Measurements from ENCODE around the gene ITPK1.
"Not testable (repeated sequence)": the region's sequence is repeated elsewhere in the genome, so short reads cannot be mapped to it uniquely, and the experiment has no call there.

ITPK1 gene

DNA sequence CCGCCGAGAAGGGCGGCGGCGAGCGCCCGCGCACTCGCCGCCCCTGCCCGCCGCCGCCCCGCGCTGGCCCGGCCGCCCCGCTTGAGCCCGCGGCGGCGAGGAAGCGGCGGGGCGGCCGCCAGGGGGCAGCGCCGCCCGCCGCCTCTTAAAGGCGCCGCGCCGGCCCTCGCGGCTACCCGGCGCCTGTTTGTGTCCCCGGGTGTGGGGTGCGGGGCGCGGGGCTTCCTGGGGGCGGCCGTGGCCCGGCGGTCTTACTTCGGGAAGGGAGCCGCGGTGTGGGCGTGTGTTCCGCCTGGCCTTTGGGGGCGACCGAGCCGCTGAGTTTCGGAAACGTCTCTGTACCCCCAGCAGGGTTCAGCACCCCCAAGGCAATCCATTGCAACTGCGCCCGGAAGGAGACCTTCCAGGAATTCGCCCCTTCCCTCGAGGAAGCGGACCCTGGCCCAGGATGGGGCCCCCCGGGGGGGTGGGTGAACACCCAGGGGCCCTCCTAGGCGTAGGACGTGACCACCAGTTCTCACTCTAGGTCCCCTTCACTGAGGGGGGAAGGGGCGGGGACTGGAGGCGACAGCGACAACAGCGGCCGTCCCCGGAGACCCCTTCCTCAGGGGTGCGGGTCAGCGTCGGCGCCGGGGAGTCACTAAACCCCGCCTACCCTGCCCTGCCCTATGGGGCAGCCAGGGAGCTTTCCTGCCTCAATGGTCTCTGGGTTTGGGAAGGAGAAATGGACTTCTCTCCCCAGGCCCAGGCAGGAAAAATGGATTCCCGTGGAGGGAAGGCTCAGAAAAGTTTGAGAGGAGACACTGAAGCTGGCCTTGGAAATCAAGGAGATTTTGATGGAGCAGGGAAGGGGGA is at the start of gene ITPK1:
ITPK1 (minus strand) TSS at position 105 of the 855 bp plus-strand sequence. CDS start 762 bp downstream, outside the sequence.
- peak; percentile 21 to 35 for DNase-seq (ENCODE audit: low read depth in 1 of 2, low spot score in 1 of 2)

DNA sequence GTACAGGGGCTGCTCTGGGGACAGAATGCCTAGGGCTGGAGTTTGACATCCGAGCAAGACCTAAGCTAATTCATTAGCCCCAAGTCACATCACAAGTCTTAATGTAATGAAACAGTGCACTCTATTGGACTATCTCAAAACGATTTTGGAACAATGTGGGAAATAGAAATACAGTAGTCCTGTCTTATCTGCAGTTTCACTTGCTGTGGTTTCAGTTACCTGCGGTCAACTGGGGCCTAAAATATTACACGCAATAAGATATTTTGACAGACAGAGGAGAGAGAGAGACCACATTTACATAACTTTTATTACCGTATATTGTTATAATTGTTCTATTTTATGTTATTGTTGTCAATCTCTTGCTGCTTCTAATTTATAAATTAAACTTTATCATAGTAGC is 47.8 kb upstream of the ITPK1 start:
- DNase-seq (ENCODE audit: low read depth in 1 of 2, low spot score in 1 of 2) = no peak

DNA sequence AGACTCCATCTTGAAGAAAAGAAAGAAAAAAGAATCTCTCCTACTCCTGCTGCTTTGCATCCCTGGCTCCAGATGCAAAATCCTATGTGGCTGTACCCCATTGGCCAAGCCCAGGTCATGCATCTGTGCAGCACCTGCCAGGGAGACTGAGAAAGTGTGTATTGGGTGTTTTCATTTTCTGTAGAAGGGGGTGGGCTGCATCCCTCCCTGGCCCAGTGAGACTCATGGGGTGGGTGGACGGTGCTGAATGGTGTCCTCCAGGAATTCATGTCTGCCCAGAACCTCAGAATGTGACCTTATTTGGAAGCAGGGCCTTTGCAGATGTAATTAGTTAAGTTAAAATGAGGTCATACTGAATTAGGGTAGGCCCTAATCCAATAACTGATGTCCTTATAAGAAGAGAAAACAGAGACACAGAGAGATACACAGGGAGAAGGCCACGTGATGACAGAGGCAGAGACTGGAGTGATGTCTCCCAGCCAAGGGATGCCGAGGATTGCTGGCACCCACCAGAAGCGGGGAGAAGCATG is 45.8 kb upstream of the ITPK1 start:
- DNase-seq (ENCODE audit: low read depth in 1 of 2, low spot score in 1 of 2) = no peak

GRCh38 chr14:93160353-93160801 is 44.7 kb upstream of the ITPK1 start:
- DNase-seq (ENCODE audit: low read depth in 1 of 2, low spot score in 1 of 2) = no peak

DNA sequence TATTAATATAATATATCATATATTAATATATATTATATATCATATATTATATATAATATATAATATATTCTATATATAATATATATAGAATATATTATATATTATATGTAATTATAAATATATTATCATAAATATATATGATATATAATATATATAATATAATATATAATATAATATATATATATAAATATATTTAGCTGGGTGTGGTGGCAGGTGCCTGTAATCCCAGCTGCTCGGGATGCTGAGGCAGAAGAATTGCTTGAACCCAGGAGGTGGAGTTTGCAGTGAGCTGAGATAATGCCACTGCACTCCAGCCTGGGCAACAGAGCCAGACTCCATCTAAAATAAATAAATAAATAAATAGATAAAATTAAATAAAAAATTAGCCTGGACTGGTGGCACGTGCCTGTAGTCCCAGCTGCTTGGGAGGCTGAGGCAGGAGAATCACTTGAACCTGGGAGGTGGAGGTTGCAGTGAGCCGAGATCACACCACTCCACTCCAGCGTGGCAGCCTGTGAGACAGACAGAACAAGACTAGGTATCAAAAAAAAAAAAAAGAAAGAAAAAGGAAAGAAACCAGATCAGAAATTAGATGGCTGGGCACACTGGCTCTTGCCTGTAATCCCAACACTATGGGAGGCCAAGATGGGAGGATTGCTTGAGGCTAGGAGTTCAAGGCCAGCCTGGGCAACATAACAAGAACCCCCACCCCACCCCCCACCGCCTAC is 44.1 kb upstream of the ITPK1 start:
- DNase-seq (ENCODE audit: low read depth in 1 of 2, low spot score in 1 of 2) = not testable (repeated sequence)

GRCh38 chr14:93158349-93158748 is 42.6 kb upstream of the ITPK1 start:
- DNase-seq (ENCODE audit: low read depth in 1 of 2, low spot score in 1 of 2) = not testable (repeated sequence)

- DNase-seq (ENCODE audit: low read depth in 1 of 2, low spot score in 1 of 2) = no peak
Observed at GRCh38 chr14:93156693-93157369, 41.1 kb upstream of the ITPK1 start.

- no peak for DNase-seq (ENCODE audit: low read depth in 1 of 2, low spot score in 1 of 2)
Observed at GRCh38 chr14:93155667-93156066, 39.9 kb upstream of the ITPK1 start.

DNA sequence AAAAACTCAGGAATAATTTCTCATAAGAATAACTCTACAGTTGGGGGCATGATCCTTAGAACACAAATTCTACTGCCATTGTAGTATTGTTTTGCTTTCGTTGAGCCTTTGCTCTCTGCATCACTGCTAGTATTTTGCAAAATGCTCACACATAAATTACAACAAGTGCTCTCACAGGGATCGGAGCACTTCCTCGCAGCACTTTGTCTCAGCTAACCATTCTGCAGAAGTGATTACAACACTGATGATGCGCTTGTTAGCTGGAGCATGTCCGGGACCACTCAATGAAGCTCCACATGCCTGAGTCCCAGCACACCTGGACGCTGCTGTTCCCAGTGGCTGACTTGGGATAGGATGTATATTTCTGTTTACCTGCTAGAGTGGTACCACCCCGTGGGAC is 37.4 kb upstream of the ITPK1 start:
- DNase-seq (ENCODE audit: low read depth in 1 of 2, low spot score in 1 of 2) = no peak

- DNase-seq (ENCODE audit: low read depth in 1 of 2, low spot score in 1 of 2) = no peak
Observed at GRCh38 chr14:93150227-93151208, 34.8 kb upstream of the ITPK1 start.

- no peak for DNase-seq (ENCODE audit: low read depth in 1 of 2, low spot score in 1 of 2)
Observed at GRCh38 chr14:93148979-93149378, 33.3 kb upstream of the ITPK1 start.

- no peak for DNase-seq (ENCODE audit: low read depth in 1 of 2, low spot score in 1 of 2)
Observed at GRCh38 chr14:93146119-93146518, 30.4 kb upstream of the ITPK1 start.

DNA sequence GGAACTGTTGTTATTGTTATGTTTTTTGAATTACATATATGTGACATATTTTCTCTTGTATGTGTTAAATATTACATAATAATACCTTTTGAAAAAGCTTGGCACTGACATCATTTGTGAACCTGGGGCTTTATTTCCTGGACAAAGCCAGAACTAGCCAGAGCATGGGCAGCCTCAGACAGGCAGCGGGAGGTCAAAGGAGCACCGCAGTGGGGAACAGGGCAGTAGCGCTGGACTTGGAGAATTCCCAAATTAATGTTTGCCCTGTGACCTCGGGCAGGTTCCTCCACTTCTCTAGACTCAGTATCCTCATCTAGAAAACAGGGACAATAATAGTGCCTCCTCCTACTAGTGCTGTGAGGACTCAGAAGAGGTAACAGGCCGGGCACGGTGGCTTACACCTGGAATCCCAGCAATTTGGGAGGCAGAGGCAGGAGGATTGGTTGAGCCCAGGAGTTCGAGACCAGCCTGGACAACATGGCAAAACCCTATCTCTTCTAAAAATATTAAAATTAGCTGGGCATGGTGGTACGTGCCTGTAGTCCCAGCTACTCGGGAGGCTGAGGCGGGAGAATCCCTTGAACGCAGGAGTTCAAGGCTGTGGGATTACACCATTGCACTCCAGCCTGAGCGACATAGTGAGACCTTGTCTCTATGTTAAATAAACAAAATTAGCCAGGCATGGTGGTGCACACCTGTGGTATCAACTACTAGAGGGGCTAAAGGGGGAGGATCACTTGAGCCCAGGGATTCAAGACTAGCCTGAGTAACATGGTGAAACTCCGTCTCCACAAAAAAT is 27.3 kb upstream of the ITPK1 start:
- no peak for DNase-seq (ENCODE audit: low read depth in 1 of 2, low spot score in 1 of 2)

DNA sequence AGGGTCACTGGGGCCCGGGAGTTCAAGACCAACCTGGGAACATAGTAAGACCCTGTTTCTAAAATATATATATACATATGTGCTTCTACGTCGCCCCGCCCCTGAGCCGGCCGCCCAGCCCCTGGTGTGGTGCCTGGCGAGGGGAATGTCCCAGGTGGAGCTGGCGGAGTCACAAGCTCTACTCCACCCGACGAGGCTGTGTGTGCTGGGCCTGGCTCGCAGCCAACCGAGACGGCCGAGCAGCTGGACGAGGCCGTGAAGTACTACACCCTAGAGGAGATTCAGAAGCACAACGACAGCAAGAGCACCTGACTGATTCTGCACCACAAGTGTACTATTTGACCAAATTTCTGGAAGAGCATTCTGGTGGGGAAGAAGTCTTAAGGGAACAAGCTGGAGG is 22.1 kb upstream of the ITPK1 start:
- no peak for DNase-seq (ENCODE audit: low read depth in 1 of 2, low spot score in 1 of 2)

DNA sequence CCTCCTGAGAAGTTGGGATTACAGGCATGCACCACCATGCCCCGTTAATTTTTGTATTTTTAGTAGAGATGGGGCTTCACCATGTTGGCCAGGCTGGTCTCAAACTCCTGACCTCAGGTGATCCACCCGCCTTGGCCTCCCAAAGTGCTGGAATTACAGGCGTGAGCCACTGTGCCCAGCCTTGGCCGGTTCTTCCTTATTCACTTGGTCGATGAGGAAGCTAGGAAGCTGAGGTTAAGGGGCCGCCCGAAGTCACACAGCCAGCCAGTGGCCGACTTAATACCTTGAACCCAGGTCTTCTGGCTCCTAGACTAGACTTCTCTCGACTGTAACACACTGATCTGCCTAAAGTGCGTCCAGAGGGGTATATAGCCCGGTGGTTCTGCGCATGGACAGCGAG is 20.8 kb upstream of the ITPK1 start:
- not testable (repeated sequence) for DNase-seq (ENCODE audit: low read depth in 1 of 2, low spot score in 1 of 2)

GRCh38 chr14:93136009-93136408 is 20.3 kb upstream of the ITPK1 start:
- DNase-seq (ENCODE audit: low read depth in 1 of 2, low spot score in 1 of 2) = no peak

GRCh38 chr14:93135399-93135798 is 19.7 kb upstream of the ITPK1 start:
- no peak for DNase-seq (ENCODE audit: low read depth in 1 of 2, low spot score in 1 of 2)

GRCh38 chr14:93133464-93133863 is 17.7 kb upstream of the ITPK1 start:
- no peak for DNase-seq (ENCODE audit: low read depth in 1 of 2, low spot score in 1 of 2)

DNA sequence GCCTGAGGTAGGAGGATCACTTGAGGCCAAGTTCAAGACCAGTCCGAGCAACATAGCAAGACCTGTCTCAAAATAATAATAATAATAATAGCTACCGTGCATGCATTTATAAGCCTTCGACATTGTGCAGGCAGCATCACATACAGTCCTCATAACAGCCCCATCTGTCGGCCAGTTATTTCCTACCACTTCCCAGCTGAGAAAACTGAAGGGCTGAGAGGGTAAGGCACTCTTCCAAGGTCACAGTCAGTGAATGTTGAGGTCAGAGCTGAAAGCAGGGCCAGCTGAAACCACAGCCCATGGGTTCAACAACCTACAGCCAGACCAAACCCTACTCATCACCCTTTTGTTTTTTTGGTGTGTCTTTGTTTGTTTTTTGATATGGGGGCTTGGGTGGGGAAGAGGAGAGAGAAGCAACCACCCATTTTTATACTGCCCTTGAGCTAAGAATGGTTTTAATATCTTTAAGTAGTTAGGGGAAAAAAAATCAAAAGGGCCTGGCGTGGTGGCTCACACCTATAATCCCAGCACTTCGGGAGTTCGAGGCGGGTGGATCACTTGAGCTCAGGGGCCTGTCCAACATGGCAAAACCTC is 16.8 kb upstream of the ITPK1 start:
- no peak for DNase-seq (ENCODE audit: low read depth in 1 of 2, low spot score in 1 of 2)

All from activated T-helper 1 cell treated with anti-CD3 and anti-CD28 coated beads, Interleukin-2, amount 50 U/mL, for 16 hours (primary cell).